ENCODE results near the gene LRRC4. TPM values are rescaled to one million over a fixed set of nuclear protein-coding genes. Genes with fewer than 3 reads are reported as not detected.

The LRRC4 gene
- total RNA-seq, 1 experiment from 2014 or later: 0.39 TPM

- ChIA-PET POLR2A (ENCODE audit: unreplicated experiment) (no interaction called here), CTCF (no interaction called here)
- no peaks in the 10 kb centered on the region for H4K20me1 ChIP-seq (ENCODE audit: insufficient read depth)
- intact Hi-C loops (cut with micrococcal nuclease; ENCODE audit: unreplicated experiment): no loop called here
- no TSS peak for BruUV-seq (replicated peaks)
- TF ChIP-seq EZH2 (IDR thresholded peaks at IDR 0.05; ENCODE audit: low read depth): no peak
- TF ChIP-seq CTCF (conservative IDR thresholded peaks at IDR 0.05): no peak
- H3F3A ChIP-seq (ENCODE audit: insufficient read depth, low read depth): no peaks in the 10 kb centered on the region
- H3K9me3 ChIP-seq (ENCODE audit: insufficient read depth, low read depth): no peaks in the 10 kb centered on the region
- H3K9me2 ChIP-seq (ENCODE audit: insufficient read depth): no peaks in the 10 kb centered on the region
- H3K4me1 ChIP-seq (replicated peaks; ENCODE audit: insufficient read depth): no peaks in the 10 kb centered on the region
- H3K36me3 ChIP-seq (ENCODE audit: low read depth): no peaks in the 10 kb centered on the region
- H2AFZ ChIP-seq: no peak overlapping the region
- H3K4me2 ChIP-seq: no peak overlapping the region
- H3K4me3 ChIP-seq: no peak overlapping the region
- no peak for DNase-seq
- no peaks in the 10 kb centered on the region for H3K79me2 ChIP-seq (ENCODE audit: low read depth)
- no peaks in the 10 kb centered on the region for H3K27me3 ChIP-seq (ENCODE audit: insufficient read depth, low read depth)
- no peak overlapping the region for H3K27ac ChIP-seq
Measured at GRCh38 chr7:128030263-128030653, 979 bp downstream of the LRRC4 start.

GRCh38 chr7:128029405-128029995, 1.7 kb downstream of the LRRC4 start:
- H3K9me2 ChIP-seq (ENCODE audit: insufficient read depth): no peaks in the 10 kb centered on the region
- 0 out of 2 replicates have a peak, but pooled peaks cover 5% of the 10 kb centered on the region for H3K79me2 ChIP-seq (ENCODE audit: low read depth)
- no peak overlapping the region for H3K4me3 ChIP-seq
- no peaks in the 10 kb centered on the region for H4K20me1 ChIP-seq (ENCODE audit: insufficient read depth)
- TF ChIP-seq EZH2 (IDR thresholded peaks at IDR 0.05; ENCODE audit: low read depth) (no peak), CTCF (conservative IDR thresholded peaks at IDR 0.05) (no peak)
- H3K9me3 ChIP-seq (ENCODE audit: insufficient read depth, low read depth): no peaks in the 10 kb centered on the region
- H3K36me3 ChIP-seq (ENCODE audit: low read depth): no peaks in the 10 kb centered on the region
- no peaks in the 10 kb centered on the region for H3F3A ChIP-seq (ENCODE audit: insufficient read depth, low read depth)
- no peak for DNase-seq
- CTCF ChIA-PET: no interaction called here
- no peaks in the 10 kb centered on the region for H3K27me3 ChIP-seq (ENCODE audit: insufficient read depth, low read depth)
- POLR2A ChIA-PET (ENCODE audit: unreplicated experiment): interaction anchor here (0.6 kb wide), 1 partner anchor 11 kb away, joined by 4 read pairs; no protein-coding TSS in a partner anchor
- H3K27ac ChIP-seq: no peak overlapping the region
- BruUV-seq (replicated peaks): no TSS peak
- 0 out of 2 replicates have a peak, but pooled peaks cover under 1% of the 10 kb centered on the region for H3K4me1 ChIP-seq (replicated peaks; ENCODE audit: insufficient read depth)
- intact Hi-C loops (cut with micrococcal nuclease; ENCODE audit: unreplicated experiment): no loop called here
- no peak overlapping the region for H3K4me2 ChIP-seq
- no peak overlapping the region for H2AFZ ChIP-seq

GRCh38 chr7:128027485-128027980, 3.7 kb downstream of the LRRC4 start:
- ChIA-PET POLR2A (ENCODE audit: unreplicated experiment) (no interaction called here), CTCF (no interaction called here)
- Histone ChIP-seq H3K4me2 (no peak overlapping the region), H3K27me3 (ENCODE audit: insufficient read depth, low read depth) (no peaks in the 10 kb centered on the region), H3K4me3 (no peak overlapping the region), H4K20me1 (ENCODE audit: insufficient read depth) (no peaks in the 10 kb centered on the region), H3K4me1 (replicated peaks; ENCODE audit: insufficient read depth) (peaks cover 20% of the 10 kb centered on the region), H3K9me2 (ENCODE audit: insufficient read depth) (no peaks in the 10 kb centered on the region), H3F3A (ENCODE audit: insufficient read depth, low read depth) (peaks cover 10% of the 10 kb centered on the region), H3K36me3 (ENCODE audit: low read depth) (no peaks in the 10 kb centered on the region), H2AFZ (no peak overlapping the region), H3K9me3 (ENCODE audit: insufficient read depth, low read depth) (no peaks in the 10 kb centered on the region), H3K27ac (no peak overlapping the region), H3K79me2 (ENCODE audit: low read depth) (peaks cover 5% of the 10 kb centered on the region; the same call in 1 of the 2 replicates)
- intact Hi-C loops (cut with micrococcal nuclease; ENCODE audit: unreplicated experiment): no loop called here
- no peak for TF ChIP-seq CTCF (conservative IDR thresholded peaks at IDR 0.05)
- no TSS peak for BruUV-seq (replicated peaks)
- DNase-seq: no peak
